GM12864 (cell line): Measurements from ENCODE around the gene S1PR4.
"Not testable (repeated sequence)": the region's sequence is repeated elsewhere in the genome, so short reads cannot be mapped to it uniquely, and the experiment has no call there.

ENCODE experiments used
- DNase-seq: peaks from one replicate; pipeline ENCODE4 v3.0.0-alpha.2; 2011; ENCODE audit warnings: low read depth
- H3K4me3 ChIP-seq: 2 replicates; pipeline ENCODE4 v1.5.1; 2011; ENCODE audit warnings: mild to moderate bottlenecking, low read depth, low read length, control low read depth
- CTCF ChIP-seq: IDR thresholded peaks from 2 replicates; pipeline ENCODE4 v1.5.1; 2011; ENCODE audit warnings: low read depth, mild to moderate bottlenecking, moderate library complexity, low read length, control low read depth, inconsistent platforms; ENCODE audit errors: missing control alignments

The S1PR4 gene

GRCh38 chr19:3161453-3161852 lies 17.1 kb upstream of the S1PR4 start:
- TF ChIP-seq CTCF, result no peak
- DNase-seq, result no peak
- H3K4me3 ChIP-seq, result no peak overlapping the region

- DNase-seq, result no peak
- no peak overlapping the region for H3K4me3 ChIP-seq
- no peak for TF ChIP-seq CTCF
Observed at GRCh38 chr19:3162418-3163229, 15.9 kb upstream of the S1PR4 start.

- peak; percentile 99 for TF ChIP-seq CTCF
- no peak overlapping the region for H3K4me3 ChIP-seq
- no peak for DNase-seq
Observed at GRCh38 chr19:3163230-3163886, 15.2 kb upstream of the S1PR4 start.

GRCh38 chr19:3163943-3164342 lies 14.6 kb upstream of the S1PR4 start:
- no peak for TF ChIP-seq CTCF
- no peak for DNase-seq
- no peak overlapping the region for H3K4me3 ChIP-seq

- TF ChIP-seq CTCF, result no peak
- DNase-seq, result no peak
- no peak overlapping the region for H3K4me3 ChIP-seq
Observed at GRCh38 chr19:3167533-3168272, 10.9 kb upstream of the S1PR4 start.

GRCh38 chr19:3171894-3172672 lies 6.5 kb upstream of the S1PR4 start:
- no peak for DNase-seq
- no peak for TF ChIP-seq CTCF
- H3K4me3 ChIP-seq, result no peak overlapping the region

GRCh38 chr19:3172673-3173000 lies 5.9 kb upstream of the S1PR4 start:
- H3K4me3 ChIP-seq, DNase-seq: not testable (repeated sequence)
